Choroid plexus epithelial cell (primary cell): Measurements from ENCODE around the gene FOXK2.

ENCODE experiments used
- DNase-seq: peaks from one replicate; pipeline ENCODE4 v3.0.0-alpha.2; 2010; ENCODE audit warnings: low read depth
- H3K4me3 ChIP-seq: 2 replicates; pipeline ENCODE4 v1.5.1; 2011; ENCODE audit warnings: low read depth, mild to moderate bottlenecking, control low read depth, low read length, moderate library complexity
- TF ChIP-seq, protein P1 (sequence below): conservative IDR thresholded peaks from 2 replicates; pipeline ENCODE4 v1.5.1; 2011; ENCODE audit warnings: low read depth, mild to moderate bottlenecking, control low read depth, inconsistent platforms, low read length, moderate library complexity

Gene FOXK2

DNA sequence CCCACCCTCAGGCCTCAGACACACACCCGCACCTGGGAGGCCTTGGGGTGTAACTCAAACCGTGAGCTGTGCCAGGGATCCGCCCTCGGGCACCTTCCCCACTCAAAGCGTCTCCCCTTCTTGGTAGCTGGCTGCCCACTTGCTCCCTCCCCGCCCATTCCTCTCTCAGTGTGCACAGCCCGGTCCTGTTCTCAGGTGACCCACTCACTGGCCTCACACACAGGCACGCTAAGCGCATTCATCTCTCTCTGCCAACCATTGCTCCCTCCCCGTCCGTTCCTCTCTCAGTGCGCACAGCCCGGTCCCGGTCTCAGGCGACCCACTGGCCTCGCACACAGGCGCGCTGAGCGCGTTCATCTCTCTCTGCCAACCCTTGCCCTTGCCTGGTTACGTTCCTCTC, 107.9 kb downstream of the FOXK2 start:
- H3K4me3 ChIP-seq: no peak overlapping the region
- DNase-seq: no peak
- TF ChIP-seq, protein P1, sequence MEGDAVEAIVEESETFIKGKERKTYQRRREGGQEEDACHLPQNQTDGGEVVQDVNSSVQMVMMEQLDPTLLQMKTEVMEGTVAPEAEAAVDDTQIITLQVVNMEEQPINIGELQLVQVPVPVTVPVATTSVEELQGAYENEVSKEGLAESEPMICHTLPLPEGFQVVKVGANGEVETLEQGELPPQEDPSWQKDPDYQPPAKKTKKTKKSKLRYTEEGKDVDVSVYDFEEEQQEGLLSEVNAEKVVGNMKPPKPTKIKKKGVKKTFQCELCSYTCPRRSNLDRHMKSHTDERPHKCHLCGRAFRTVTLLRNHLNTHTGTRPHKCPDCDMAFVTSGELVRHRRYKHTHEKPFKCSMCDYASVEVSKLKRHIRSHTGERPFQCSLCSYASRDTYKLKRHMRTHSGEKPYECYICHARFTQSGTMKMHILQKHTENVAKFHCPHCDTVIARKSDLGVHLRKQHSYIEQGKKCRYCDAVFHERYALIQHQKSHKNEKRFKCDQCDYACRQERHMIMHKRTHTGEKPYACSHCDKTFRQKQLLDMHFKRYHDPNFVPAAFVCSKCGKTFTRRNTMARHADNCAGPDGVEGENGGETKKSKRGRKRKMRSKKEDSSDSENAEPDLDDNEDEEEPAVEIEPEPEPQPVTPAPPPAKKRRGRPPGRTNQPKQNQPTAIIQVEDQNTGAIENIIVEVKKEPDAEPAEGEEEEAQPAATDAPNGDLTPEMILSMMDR: no peak

DNA sequence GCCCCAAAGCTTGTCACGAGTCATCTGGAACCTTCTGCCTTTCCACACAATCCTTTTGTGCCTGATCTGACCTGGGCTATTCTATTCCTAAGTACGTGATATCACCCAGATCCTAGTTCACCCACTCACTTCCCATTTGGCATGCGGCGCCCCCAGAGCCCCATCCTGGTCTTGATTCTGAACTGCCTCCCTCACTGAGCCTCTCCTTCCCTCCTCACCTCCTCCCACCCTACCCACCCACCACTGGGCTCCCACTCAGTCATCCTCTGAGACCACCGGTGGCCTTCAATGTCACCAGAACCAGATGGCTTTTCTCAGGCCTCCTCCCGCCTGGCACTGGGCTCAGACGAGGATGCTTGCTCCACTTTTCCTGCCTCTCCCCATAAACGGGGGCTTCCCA, 110.2 kb downstream of the FOXK2 start:
- H3K4me3 ChIP-seq: no peak overlapping the region
- TF ChIP-seq, protein P1: no peak
- DNase-seq: no peak

DNA sequence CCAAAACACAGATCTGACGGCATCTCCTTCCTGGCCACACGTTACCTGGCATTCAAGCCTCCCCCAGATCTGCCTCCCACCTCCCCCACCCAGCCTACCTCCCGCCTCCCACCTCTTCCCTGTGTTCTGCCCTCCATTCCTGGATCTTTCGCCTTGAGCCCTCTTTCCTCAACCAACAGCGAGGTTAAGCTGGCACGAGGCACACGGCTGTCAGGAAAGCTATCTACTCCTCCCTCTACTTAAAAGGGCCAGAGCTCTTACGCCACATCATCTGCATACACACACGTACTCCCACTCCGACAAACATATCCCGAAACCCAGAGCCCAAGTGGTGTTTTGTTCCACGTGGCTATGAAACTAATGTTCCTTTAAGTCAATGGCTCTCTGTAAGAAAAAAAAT, 110.7 kb downstream of the FOXK2 start:
- no peak for DNase-seq
- TF ChIP-seq, protein P1: no peak
- H3K4me3 ChIP-seq: no peak overlapping the region

DNA sequence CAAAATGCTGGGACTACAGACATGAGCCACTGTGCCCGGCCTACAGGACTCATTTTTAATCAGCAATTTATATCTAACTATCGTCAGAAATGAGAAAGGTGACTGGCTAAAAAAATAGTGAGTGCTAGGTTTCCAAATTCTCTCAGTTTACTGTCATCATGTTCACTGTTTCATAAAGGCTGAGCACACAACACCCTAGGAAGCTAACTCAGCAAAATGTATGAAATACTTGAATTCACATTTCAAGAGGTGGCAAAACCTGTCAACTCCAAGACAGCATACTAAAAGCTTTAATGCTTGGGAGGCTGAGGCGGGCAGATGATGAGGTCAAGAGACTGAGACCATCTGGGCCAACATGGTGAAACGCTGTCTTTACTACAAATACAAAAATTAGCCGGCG, 112.0 kb downstream of the FOXK2 start:
- H3K4me3 ChIP-seq: no peak overlapping the region
- DNase-seq: no peak
- TF ChIP-seq, protein P1: no peak

DNA sequence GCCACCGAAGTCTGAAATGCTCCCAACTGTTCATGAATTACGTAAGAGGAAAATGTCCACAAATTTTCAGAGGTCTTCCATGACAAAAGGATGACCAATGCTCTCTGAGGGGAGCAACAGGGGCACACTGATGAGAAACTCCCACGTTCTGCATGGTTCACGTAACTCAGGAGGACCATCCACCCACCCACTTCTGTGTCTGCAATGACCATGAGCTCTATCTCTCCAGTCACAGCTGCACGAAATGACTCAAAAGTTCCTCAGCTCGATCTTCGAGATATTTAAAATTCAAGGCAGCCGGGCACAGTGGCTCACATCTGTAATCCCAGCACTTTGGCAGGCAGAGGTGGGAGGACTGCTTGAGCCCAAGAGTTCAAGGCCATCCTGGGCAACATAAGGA, 112.9 kb downstream of the FOXK2 start:
- no peak for DNase-seq
- TF ChIP-seq, protein P1: no peak
- no peak overlapping the region for H3K4me3 ChIP-seq

DNA sequence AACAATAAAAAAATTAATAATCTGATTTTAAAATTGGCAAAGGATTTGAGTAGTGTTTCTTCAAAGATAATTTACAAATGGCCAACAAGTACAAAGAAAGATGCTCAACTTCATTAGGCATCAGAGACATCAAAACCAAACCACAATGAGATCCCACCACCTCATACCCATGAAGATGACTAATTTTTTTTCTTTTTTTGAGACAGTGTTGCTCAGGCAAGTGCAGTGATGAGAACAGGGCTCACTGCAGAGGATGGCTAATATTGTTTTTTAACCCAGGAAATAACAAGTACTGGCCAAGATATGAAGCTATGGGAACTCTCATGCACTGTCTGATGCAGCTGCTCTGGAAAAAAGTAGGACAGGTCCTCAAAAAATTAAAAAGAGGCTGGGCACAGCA, 113.8 kb downstream of the FOXK2 start:
- H3K4me3 ChIP-seq: no peak overlapping the region
- TF ChIP-seq, protein P1: no peak
- no peak for DNase-seq

DNA sequence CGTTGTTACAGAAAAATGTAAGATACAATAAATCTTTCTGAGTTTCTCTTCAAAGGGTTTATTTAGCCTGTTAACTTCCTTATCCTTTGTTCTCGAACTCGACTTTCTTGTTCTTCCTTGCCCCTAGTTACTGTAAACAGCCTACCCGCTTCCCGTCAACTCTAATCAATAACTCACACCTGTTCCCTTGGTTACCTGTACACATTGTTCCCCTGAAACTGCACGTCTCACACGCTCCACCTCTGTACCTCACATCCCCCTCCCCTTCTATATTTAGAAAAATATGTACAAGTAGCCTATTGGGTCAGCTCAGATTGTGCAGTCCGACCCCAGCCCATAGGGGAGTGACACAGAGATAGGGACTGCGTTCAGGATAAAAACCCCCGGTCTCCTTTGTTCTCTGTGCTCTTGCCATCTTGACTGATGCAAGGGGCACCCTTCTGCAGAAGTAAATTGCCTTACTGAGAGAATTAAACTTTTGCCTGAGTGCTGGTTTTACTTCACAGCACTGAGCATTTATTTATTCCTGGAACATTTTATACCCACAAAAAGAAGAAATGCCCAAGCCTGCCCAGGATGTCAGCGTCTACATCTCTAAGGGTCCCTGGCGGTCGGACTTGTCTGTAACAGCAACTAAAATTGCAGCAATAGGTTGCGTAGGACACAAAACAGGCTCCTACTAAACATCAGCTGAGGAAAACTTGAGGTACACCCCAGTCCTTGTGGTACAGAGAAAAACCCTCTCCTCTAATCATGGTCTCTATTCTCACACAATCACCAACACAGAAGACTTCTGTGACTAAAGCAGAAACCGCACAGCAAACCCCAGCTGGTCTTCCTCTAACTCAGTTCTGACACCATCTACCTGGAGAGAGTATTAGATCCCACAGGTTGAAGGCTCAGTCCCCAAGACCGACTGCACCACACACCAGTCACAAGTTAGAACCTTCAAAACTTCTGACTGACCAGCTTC, 117.4 kb downstream of the FOXK2 start:
- H3K4me3 ChIP-seq: no peak overlapping the region
- no peak for DNase-seq
- TF ChIP-seq, protein P1: no peak
